GM10248 (cell line): ENCODE measurements around the gene ZNF550.
A peak's percentile ranks its signal among the peaks of the same experiment; 100 is the strongest.
"Not testable (repeated sequence)": the region's sequence is repeated elsewhere in the genome, so short reads cannot be mapped to it uniquely, and the experiment has no call there.

Experiments
- CTCF ChIA-PET: fragments of 300-600 bp; sonication (Branson Sonifier 250); formaldehyde crosslinking; extraction: SDS; loops from one replicate; lab custom pipeline; 2021; ENCODE audit warnings: antibody characterized with exemption; lab: Yijun Ruan, JAX
- POLR2A ChIA-PET: fragments of 350-650 bp; sonication (Branson Sonifier 250); formaldehyde crosslinking; extraction: SDS; loops from one replicate; lab custom pipeline; 2020; ENCODE audit warnings: antibody characterized with exemption; lab: Yijun Ruan, JAX
- DNase-seq: peaks from one replicate; pipeline ENCODE4 v3.0.0; 2012; ENCODE audit errors: extremely low spot score
- TF ChIP-seq, protein P1 (sequence below): IDR thresholded peaks from 2 replicates; pipeline ENCODE4 v1.5.1; 2012; ENCODE audit warnings: mild to moderate bottlenecking, low read depth; ENCODE audit errors: extremely low read depth, missing control alignments, control extremely low read depth

The ZNF550 gene

GRCh38 chr19:57546513-57546912 is 13.2 kb downstream of the ZNF550 start:
- TF ChIP-seq, protein P1, sequence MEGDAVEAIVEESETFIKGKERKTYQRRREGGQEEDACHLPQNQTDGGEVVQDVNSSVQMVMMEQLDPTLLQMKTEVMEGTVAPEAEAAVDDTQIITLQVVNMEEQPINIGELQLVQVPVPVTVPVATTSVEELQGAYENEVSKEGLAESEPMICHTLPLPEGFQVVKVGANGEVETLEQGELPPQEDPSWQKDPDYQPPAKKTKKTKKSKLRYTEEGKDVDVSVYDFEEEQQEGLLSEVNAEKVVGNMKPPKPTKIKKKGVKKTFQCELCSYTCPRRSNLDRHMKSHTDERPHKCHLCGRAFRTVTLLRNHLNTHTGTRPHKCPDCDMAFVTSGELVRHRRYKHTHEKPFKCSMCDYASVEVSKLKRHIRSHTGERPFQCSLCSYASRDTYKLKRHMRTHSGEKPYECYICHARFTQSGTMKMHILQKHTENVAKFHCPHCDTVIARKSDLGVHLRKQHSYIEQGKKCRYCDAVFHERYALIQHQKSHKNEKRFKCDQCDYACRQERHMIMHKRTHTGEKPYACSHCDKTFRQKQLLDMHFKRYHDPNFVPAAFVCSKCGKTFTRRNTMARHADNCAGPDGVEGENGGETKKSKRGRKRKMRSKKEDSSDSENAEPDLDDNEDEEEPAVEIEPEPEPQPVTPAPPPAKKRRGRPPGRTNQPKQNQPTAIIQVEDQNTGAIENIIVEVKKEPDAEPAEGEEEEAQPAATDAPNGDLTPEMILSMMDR = no peak
- no peak for DNase-seq
- POLR2A ChIA-PET = no interaction called here
- CTCF ChIA-PET = no interaction called here

- no peak for DNase-seq
- CTCF ChIA-PET = no interaction called here
- POLR2A ChIA-PET = no interaction called here
Observed at GRCh38 chr19:57537953-57538547, 21.6 kb downstream of the ZNF550 start.

GRCh38 chr19:57527136-57527881 is 32.4 kb downstream of the ZNF550 start, which contains the start of gene ZNF549:
Gene ZNF549 (plus strand): TSS chr19:57527356. CDS start chr19:57527574, 218 bp downstream.
- POLR2A ChIA-PET = no interaction called here
- TF ChIP-seq, protein P1 = no peak

More at GRCh38 chr19:57537953-57538547, 21.6 kb downstream of the ZNF550 start:
- TF ChIP-seq, protein P1 = no peak

GRCh38 chr19:57518021-57518420 is 41.6 kb downstream of the ZNF550 start:
- DNase-seq, CTCF ChIA-PET, POLR2A ChIA-PET: not testable (repeated sequence)

More at GRCh38 chr19:57527136-57527881, 32.4 kb downstream of the ZNF550 start, which contains the start of gene ZNF549:
- CTCF ChIA-PET = no interaction called here
- peak; percentile 95 for DNase-seq

GRCh38 chr19:57515255-57515654 is 44.4 kb downstream of the ZNF550 start:
- ChIA-PET CTCF (no interaction called here), POLR2A (no interaction called here)
- TF ChIP-seq, protein P1 = no peak
- no peak for DNase-seq

DNA sequence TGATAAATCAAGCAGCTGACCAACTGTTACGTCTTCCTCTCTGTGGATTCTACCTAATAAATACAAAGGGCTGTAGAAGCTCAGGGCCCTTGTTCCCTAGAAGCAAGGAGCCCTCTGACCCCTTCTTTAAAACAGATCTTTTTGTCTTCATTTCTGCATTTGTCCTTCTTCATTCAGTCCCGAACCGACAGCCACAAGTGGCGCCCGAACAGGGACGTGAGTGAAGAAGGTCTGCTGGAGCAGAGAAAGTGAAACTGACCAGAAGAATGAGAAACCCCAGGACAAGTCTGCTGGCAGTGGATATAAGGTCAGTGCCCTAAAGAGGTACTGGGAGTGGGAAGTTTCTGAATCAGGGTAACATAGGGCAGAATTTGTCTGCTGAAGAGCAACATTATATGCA is 46.8 kb downstream of the ZNF550 start:
- ChIA-PET POLR2A (no interaction called here), CTCF (no interaction called here)
- TF ChIP-seq, protein P1 = no peak
- no peak for DNase-seq

DNA sequence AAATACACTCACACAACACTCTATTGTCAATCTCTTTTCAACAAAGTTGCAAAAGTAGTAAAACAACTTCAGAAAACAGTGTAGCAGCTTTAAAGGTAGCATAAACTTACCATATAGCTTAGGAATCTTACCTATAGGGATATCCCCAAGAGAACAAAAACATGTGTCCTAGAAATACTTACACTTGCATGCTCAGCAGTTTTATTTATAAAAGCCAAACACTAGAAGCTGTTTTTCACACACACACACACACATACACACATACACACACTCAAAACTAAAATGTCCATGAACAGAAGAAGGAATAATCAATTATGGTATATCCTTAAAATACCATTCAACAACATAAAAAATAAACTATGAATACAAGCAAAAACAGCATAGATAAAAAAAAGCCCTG is 48.2 kb downstream of the ZNF550 start:
- ChIA-PET CTCF (interaction anchor here (1.2 kb wide), 1 partner anchor 21 kb away, joined by 3 read pairs; no protein-coding TSS in a partner anchor), POLR2A (no interaction called here)
- no peak for DNase-seq
- TF ChIP-seq, protein P1 = no peak
